MM.1S (cell line): Measurements from ENCODE around the gene TTLL5.

ENCODE experiments used
- EZH2 ChIP-seq: fragments of 300-600 bp; sonication (generic); optimal IDR thresholded peaks from 2 replicates; pipeline ENCODE3; 2017; ENCODE audit warnings: low read depth, mild to moderate bottlenecking, antibody characterized with exemption, low read length, mixed read lengths
- EZH2phosphoT487 ChIP-seq: fragments of 300-600 bp; sonication (generic); IDR thresholded peaks from 2 replicates; pipeline ENCODE4 v1.6.1; 2018; ENCODE audit warnings: antibody characterized with exemption, low read length
- TF ChIP-seq, protein P1 (sequence below): fragments of 300-600 bp; sonication (generic); IDR thresholded peaks from 2 replicates; pipeline ENCODE4 v1.5.1; 2016; ENCODE audit warnings: antibody characterized with exemption, low read length, mixed read lengths

GRCh38 chr14:75738192-75738591 lies 77.1 kb downstream of the TTLL5 start:
- TF ChIP-seq, protein P1, sequence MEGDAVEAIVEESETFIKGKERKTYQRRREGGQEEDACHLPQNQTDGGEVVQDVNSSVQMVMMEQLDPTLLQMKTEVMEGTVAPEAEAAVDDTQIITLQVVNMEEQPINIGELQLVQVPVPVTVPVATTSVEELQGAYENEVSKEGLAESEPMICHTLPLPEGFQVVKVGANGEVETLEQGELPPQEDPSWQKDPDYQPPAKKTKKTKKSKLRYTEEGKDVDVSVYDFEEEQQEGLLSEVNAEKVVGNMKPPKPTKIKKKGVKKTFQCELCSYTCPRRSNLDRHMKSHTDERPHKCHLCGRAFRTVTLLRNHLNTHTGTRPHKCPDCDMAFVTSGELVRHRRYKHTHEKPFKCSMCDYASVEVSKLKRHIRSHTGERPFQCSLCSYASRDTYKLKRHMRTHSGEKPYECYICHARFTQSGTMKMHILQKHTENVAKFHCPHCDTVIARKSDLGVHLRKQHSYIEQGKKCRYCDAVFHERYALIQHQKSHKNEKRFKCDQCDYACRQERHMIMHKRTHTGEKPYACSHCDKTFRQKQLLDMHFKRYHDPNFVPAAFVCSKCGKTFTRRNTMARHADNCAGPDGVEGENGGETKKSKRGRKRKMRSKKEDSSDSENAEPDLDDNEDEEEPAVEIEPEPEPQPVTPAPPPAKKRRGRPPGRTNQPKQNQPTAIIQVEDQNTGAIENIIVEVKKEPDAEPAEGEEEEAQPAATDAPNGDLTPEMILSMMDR, result no peak
- TF ChIP-seq EZH2 (no peak), EZH2phosphoT487 (no peak)
